Epithelial cell of proximal tubule (primary cell): ENCODE data around the gene IRAK1BP1. TPM values are rescaled to one million over a fixed set of nuclear protein-coding genes. Genes with fewer than 3 reads are reported as not detected.
"Not testable (repeated sequence)": the region's sequence is repeated elsewhere in the genome, so short reads cannot be mapped to it uniquely, and the experiment has no call there.

Experiments used
- DNase-seq: peaks from one replicate; pipeline ENCODE4 v3.0.0-alpha.2; 2011; ENCODE audit warnings: low read depth
- H3K4me3 ChIP-seq: 2 replicates; pipeline ENCODE4 v1.5.1; 2011; ENCODE audit warnings: low read depth, mild to moderate bottlenecking, low read length
- CTCF ChIP-seq: conservative IDR thresholded peaks from 2 replicates; pipeline ENCODE4 v1.5.1; 2012; ENCODE audit warnings: low read depth, mild to moderate bottlenecking, low read length
- total RNA-seq: library from RNA; depleted of rRNA; stranded (reverse); fragments of >200 nt; gene quantifications from 2 replicates; pipeline ENCODE4 v1.2.3, GENCODE V29; 2015

IRAK1BP1 gene
- total RNA-seq, 1 donor from 2014 or later = 3.6 TPM

- TF ChIP-seq CTCF = no peak
- DNase-seq = no peak
Observed at GRCh38 chr6:78851156-78851555, 16.2 kb upstream of the IRAK1BP1 start.

GRCh38 chr6:78854546-78854945 is 12.8 kb upstream of the IRAK1BP1 start:
- DNase-seq = no peak
- TF ChIP-seq CTCF = no peak
- H3K4me3 ChIP-seq = no peak overlapping the region

More at GRCh38 chr6:78851156-78851555, 16.2 kb upstream of the IRAK1BP1 start:
- no peak overlapping the region for H3K4me3 ChIP-seq

- DNase-seq = not testable (repeated sequence)
Observed at GRCh38 chr6:78858339-78858938, 8.9 kb upstream of the IRAK1BP1 start.

DNA sequence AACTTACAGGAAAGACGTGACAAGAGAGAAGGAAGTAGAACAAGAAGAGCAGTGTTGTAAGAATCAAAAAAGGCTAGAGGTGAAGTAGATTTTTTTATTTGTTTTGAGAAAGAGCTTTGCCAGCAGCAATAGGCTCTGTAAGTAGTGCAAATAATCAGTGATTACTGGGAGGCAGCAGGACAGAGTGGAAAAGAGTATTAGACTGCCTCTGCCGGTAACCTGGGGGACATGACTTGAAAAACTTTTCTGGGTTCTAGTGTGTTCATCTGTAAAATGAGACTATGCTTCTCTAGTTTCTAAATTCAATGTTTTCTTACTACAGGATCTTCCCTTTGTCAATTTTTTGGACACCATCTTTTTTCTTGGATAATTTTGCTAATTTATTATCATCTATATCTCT is 5.8 kb upstream of the IRAK1BP1 start:
- TF ChIP-seq CTCF = no peak
- no peak overlapping the region for H3K4me3 ChIP-seq
- DNase-seq = no peak

More at GRCh38 chr6:78858339-78858938, 8.9 kb upstream of the IRAK1BP1 start:
- not testable (repeated sequence) for H3K4me3 ChIP-seq

DNA sequence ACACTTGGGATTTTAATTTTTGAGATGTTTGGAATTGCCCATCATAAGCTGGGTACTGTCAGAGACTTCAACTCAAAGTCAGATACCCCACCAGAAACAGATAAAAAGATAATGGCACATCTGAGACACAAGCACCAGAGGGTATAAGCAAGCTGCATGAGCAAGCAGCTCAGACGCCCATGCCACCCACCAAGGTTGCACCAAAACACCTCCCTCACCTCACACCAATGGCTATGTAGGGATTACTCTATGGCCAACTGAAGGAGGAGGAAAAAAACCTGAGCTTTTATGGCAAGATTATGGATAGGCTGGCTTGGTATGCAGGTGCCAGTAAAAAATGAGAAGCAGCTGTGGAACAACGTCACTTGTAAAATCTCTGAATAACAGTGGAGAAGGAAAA is 3.8 kb upstream of the IRAK1BP1 start:
- no peak overlapping the region for H3K4me3 ChIP-seq
- no peak for TF ChIP-seq CTCF
- no peak for DNase-seq

GRCh38 chr6:78864957-78865356 is 2.4 kb upstream of the IRAK1BP1 start:
- TF ChIP-seq CTCF = no peak
- H3K4me3 ChIP-seq = no peak overlapping the region
- no peak for DNase-seq

DNA sequence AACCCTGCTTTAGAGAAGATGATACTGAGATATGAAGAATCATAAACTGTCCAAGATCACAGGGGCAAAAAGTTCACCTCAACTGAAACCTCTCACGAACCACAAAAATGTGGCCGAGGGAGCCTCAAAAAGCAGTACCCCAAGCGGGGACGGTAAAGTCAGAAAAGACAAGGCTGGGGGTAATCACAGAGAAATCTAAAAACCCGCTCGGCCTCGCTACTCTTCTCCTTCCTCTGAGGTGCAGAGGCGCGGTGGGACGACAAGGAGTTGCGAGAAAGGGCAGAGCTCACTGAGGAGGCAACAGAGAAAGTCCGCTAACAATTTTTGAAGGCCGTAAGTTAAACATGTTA is 356 bp upstream of the IRAK1BP1 start:
- peak overlapping the region; percentile 93 for H3K4me3 ChIP-seq
- no peak for TF ChIP-seq CTCF
- no peak for DNase-seq
